HTR-8/SVneo (cell line): Measurements from ENCODE around the gene SCN3A.

Experiments used
- DNase-seq: peaks from one replicate; pipeline ENCODE4 v3.0.0; 2011; ENCODE audit warnings: low spot score, mixed read lengths; ENCODE audit not compliant: insufficient read length
- FAIRE-seq: peaks from 2 replicates; lab custom pipeline; 2011; peaks lifted over from hg19 to GRCh38; lab: Jason Lieb, UNC

SCN3A gene

DNA sequence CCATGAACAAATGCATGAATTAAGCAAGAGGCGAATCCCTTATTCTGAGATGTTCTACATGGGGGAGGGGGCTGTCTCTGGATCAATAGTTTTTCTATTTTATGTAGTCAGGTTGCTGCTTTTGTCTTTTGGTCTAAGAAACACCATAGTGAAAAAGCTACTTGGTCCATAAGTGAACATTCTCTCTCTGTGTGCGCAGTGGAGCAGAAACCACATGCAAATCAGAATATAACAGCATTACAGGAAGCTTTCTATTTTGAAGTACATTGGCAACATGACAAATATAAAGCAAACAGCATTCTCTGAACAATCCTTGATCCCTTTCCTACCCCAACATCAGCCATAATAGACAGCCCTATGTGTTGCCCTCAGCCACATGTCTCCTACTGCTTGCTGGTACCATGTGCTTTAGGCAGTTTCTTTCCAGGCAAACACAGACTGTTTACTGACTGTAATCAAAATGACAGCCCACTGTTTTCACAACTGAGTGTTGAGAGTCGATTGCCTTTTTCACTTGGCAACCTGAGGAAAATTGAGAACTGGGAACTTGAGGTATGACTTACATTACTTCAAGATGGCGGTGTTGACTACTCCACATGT lies 10.6 kb downstream of the SCN3A start:
- no peak for DNase-seq
- FAIRE-seq = no peak

DNA sequence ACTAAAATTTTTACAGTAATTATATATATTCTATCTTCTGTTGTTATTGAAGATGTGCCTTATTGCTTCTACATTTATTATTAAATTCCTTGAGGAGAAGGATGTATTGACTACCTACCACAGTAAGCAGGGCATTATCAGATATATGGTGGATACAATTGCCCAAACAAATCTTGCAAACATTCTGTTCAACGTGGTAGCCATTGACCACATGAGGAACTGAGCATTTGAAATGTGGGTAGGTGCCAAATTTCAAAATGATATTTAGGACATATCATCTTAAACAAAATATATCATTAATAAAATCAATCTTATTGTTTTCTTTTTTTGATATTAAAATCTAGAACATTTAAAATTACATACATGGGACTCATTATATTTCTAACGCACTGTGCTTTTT lies 11.1 kb downstream of the SCN3A start:
- DNase-seq = no peak
- FAIRE-seq = no peak

DNA sequence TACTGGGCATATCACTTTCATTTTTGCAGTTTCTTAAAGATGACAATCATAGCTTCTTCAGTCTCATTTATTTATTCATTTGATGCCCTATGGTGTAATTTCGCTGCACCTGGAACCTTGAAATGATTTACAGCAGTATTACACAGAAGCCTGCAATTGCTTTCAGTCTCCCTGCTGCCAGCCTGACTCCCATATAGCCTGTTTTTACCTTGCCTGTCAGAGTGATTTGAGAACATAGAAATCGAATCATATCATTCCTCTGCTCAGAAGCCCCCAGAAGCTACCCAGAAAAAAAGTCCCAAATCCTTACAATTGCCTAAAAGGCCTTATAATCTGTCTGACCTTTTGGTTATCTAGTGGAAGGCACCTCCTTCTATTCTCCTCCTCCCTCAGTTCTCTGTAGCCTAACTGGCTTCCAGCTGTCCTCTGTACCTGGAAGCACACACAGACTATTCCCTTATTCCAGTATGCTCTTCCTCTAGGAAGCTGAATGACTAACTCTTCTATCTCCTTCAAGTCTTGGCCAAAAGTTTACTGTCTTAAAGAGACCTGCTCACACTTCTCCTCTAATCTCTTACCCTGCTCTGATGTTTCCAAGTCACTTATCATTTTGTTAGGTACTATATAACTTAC lies 12.6 kb downstream of the SCN3A start:
- DNase-seq (no peak), FAIRE-seq (no peak)

DNA sequence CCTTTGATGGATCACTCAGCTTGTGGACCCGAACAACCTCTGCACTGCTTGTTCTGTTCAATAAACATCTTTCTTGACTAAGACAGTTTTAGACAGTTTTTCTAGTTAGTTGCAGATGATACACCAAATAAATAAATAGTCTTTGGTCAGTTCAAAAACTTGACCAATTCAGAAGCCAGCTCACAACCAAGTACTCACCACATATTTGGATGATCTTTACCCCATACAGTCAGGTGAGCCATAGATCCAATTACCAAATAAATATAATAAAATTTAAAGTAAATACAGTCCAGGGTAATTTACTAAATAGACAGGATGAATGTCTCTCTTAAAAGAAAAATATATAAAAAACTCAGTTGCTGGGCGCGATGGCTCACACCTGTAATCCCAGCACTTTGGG lies 18.2 kb downstream of the SCN3A start:
- no peak for DNase-seq

DNA sequence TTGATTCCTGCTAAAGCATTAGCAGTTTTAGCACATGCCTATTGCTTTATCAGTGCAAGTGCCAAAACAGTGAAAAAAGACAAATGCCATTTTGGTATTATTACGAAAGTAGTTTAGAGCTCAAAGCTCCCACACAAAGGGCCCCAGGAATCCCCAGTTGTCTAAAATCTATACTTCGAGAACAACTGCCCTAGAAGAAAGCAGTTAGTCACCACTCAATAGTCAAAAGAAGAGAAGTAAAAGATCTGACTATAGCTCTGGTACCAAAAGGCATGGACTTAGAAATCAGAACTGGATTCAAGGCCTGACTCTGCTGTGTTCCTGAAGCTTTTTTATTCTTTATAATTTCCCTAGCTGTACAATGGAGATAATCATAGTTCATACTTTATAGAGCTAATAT lies 21.8 kb downstream of the SCN3A start:
- FAIRE-seq (no peak), DNase-seq (no peak)

More for the DNA sequence above, 18.2 kb downstream of the SCN3A start:
- no peak for FAIRE-seq

DNA sequence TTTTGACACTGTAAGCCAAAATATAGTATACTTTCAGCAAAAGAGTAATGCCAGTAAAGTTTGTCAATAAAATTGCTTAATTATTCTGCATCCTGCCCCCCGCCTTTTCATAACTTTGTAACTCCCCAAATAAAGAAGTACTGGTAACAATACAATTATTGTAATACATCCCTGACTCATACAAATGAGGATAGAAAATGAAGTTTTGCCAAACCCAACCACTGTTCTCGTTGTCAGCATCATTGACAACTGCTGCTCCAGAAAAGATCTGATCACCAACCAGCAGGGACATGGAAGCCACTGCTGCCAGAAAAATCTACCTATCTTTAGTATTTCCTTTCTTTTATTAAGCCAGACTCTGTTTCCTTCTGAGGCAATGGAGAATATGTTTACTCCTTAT lies 27.1 kb downstream of the SCN3A start:
- FAIRE-seq (no peak), DNase-seq (no peak)

DNA sequence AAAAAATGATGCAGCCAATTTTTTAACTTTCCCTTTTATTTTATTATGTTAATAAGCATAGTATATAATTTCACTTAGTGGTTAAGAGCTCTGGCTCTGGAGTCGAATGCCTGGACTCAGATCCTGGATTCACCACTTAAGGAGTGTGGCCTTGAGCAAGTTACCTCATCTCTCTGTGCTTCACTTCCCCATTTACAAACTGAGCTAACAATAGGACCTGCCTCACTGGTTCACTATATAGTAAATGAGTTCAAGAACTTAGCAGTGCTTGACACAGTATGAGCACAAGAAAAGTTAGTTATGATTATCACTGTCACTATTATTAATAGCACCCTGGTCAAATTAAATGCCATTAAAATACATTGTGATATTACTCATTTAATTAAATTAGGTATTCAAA lies 30.6 kb downstream of the SCN3A start:
- FAIRE-seq (no peak), DNase-seq (no peak)

DNA sequence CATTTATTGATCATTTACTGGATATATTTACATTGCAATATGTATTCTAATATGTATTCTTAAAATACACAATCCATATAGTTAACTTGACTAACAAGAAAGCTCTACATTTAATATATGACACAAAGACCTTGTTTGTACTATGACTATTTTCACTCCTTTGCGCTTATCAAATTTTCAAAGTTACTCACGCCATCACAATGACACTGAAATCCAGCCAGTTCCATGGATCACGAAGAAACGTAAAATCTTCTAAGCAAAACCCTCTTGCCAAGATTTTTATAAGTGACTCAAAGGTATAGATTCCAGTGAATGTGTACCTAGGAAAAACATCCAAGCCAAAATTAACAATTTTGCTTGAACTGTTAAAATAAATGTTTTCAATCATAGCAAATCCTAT lies 39.6 kb downstream of the SCN3A start:
- FAIRE-seq (no peak), DNase-seq (no peak)

DNA sequence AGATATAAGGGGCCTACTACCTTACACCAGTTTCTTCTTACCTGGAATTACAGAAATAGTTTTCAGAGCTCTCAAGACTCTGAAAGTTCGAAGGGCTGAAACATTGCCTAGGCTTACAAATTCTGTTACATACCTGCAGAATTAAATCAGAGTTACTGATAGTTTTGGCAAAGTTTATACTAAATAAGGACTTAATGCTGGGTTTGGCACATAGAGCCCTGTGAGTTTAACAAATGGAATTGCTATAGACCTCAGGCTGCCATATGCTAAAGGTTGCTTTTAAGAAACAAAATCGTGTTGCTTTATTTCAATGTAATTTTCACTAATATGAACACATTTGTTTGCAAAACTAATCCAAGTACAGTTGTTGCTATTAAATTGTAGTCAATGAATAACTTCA lies 40.1 kb downstream of the SCN3A start:
- FAIRE-seq (no peak), DNase-seq (no peak)

DNA sequence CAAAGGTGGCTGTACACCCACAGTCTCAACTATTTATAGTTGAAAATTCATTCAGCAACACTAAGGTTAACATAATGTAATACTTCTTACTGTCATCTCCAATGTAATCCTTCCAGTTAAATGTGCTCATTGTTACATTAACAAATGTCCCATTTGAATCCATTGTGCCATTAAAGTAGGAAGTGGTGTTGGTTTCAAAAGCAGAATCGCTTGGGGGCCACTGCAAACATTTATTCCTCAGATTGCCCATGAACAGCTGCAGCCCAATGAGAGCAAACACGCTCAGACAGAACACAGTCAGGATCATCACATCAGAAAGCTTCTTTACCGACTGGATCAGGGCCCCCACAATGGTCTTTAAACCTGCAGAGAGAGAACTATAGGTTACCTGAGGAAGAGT lies 41.4 kb downstream of the SCN3A start:
- no peak for FAIRE-seq

DNA sequence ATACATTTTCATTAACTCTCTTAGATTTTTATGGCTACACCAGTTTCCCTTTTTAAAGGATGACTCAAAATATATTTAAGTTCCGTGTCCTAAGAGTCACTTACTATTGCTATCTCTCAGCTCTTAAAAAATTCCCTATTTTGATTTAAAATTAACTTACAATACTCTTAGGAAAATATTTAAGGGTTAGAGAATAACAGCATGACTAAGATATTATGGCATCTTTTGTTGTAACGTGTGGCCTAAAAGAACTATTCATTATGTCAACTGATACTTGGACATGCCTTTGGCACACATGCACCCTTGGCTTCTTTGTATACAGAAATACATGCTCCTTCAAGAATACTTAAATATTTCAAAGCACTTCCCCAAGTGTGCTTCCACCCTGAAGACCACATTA lies 42.3 kb downstream of the SCN3A start:
- FAIRE-seq (no peak), DNase-seq (no peak)

More for the DNA sequence above, 41.4 kb downstream of the SCN3A start:
- no peak for DNase-seq

DNA sequence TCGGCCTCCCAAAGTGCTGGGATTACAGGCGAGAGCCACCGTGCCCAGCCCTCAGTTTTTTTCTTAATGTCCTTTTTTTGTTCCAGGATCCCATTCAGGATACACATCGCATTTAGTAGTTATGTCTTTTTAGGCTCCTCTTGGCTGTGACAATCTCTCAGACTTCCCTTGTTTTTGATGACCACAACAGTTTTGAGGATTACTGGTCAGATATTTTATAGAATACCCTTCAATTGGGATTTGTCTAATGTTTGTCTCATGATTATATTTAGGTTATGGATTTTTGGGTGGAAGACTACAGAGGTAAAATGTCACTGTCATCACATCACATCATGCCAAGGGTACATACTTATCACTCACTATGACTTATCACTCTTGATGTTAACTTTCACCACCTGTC lies 46.7 kb downstream of the SCN3A start:
- DNase-seq (no peak), FAIRE-seq (no peak)

DNA sequence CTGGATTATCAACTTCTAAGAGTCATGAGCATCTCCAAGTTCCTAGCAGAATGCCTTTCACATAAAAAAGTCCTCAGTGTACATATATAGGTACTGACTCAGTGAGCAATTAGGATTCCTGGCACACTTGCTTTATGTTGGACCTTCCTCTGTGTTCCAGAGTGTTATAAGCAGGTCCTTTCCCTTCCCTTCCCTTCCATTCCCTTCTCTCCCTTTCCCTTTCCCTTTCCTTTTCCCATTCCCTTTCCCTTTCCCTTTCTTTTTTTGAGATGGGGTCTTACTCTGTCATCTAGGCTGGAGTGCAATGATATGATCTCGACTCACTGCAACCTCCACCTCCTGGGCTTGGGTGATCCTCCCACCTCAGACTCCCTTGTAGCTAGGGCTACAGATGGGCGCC lies 48.7 kb downstream of the SCN3A start:
- DNase-seq (no peak), FAIRE-seq (no peak)

DNA sequence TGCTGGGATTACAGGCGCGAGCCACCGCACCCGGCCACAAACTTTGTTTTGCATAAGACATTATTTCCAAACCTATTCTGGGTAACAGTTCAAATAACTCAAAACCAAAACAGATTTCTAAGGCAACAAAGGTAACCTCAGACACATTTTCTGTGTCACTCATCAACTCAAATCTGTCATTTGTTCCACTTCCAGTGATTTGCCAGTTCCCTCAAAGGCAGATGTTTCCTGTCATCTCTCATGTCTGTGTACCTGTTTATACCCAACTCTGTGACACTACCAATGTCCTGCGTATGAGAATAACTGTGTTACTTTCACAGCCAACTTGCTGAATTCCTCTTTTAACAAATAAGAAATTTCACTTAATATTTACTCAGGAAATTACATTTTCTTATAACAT lies 54.4 kb downstream of the SCN3A start:
- FAIRE-seq (no peak), DNase-seq (no peak)

DNA sequence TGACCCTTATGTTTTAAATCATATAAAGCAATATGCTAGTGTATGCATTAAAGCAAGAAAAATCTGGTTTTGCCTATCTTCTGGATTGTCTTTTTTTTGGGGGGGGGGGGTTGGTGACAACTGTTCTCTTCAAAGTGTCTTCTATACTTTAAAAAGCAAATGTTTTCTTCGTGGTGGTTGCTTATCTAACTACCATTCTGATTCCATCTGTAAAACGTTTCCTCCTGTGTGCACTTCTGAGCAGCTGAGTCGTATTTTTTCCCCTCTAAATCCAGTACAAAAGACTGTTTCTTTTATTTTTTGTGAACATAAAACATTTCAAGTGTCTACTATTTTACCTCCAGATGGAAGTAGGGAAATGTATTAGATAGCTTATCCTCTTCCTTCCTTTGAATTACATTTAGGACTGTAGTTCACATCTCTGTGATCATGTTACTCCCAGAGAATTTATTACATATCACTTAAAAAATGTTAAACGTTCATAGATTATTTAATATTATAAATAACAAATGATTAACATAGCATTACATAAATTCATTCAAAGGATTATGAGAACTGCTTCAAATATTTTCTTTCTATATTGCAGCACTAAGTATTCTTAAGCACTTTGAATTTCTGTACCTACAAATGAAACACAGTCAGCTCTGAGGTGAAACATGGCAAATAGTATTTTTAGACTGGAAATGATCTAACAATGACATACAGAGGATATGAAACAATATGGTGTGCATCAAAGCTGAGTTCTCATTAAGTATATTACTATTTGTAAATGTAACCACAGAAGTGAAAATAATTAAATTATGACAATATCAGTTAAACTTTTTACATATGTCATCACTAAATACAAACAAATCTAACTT lies 56.4 kb downstream of the SCN3A start:
- FAIRE-seq = no peak
- no peak for DNase-seq

DNA sequence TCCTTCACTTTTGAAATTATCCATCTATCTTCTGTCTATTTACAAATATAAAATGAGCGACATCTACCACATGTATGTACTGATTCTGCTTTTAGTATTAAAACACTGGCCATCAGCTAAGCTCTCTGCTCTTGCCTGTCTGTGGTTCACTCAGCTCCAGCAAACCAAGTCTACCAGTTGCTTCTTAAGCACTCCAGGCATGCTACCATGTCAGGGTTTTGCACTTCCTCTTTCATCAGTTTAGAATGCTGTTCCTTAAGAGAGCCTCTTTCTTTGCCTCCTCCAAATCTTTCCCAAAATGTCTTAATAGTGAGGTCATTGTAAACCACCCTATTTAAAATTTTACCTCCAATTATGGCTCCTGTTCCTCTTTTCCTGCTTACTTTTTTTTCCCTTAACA lies 59.5 kb downstream of the SCN3A start:
- no peak for FAIRE-seq
- DNase-seq = no peak

DNA sequence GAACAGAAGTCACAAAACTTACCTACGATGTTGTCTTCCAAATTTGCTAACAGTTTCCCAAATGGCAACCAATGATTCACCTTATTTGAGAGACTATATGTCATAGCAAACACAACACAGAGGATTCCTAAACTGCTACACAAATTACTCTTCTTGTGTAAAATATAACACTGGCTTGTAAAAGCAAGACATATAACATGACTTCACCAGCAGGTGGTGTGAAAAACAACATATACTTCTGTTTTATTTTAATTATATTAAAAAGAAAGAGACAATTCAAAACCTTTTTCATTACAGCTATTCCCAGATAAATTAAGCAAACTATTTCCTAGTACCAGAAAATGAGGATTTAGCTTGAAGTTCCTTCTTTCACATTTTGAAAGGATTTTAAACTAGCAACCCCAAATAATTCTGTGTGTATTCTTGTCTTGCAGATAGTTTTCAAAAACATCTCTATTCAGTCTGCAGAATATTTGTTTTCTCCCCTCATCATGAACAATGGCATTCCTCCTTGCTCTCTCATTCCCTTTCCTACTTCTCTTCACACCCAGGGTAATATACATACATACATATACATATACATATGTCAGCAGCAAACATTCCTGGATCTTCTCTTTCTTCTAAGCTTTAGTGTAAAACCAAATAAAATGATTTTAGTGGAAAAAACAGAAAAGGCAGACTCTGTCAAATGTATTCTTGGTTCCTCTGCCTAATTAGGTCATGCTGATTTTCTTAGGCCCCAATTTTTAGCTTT lies 62.1 kb downstream of the SCN3A start:
- DNase-seq = no peak
- FAIRE-seq = no peak

DNA sequence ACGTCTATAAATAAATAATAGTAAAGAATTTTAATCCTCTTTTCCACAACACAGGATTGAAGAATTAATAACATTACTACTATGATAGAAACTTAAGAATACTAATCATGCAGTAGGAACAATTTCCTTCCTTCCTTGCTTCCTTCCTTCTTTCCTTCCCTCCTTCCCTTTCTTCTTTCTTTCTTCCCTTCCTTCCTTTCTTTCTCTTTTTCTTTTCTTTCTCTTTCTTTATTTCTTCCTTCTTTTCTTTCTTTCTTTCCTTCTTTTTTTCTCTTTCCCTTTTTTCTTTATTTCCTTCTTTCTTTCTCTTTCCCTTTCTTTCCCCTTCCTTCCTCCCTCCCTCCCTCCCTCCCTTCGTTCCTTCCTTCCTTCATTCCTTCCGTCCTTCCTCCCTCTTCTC lies 77.6 kb downstream of the SCN3A start:
- DNase-seq (no peak), FAIRE-seq (no peak)

DNA sequence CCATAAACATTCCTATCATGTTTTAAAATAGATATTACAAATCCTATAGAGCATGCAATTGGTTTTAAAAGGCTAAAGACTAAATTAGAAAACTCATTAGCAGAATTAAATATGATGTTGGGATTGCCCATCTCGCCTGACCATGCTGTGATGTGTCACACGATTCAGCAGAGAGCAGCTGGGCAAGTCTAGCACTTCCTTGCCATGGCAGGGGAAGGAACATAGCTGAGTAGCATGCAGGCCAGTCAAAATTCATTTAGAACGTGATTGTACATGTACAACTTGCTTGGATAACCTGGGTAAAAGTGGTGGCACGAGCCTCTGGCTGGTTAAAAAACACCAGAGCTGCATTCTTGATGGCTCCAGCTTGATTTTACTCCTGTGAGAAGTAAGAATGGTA lies 81.3 kb downstream of the SCN3A start:
- DNase-seq (no peak), FAIRE-seq (no peak)

DNA sequence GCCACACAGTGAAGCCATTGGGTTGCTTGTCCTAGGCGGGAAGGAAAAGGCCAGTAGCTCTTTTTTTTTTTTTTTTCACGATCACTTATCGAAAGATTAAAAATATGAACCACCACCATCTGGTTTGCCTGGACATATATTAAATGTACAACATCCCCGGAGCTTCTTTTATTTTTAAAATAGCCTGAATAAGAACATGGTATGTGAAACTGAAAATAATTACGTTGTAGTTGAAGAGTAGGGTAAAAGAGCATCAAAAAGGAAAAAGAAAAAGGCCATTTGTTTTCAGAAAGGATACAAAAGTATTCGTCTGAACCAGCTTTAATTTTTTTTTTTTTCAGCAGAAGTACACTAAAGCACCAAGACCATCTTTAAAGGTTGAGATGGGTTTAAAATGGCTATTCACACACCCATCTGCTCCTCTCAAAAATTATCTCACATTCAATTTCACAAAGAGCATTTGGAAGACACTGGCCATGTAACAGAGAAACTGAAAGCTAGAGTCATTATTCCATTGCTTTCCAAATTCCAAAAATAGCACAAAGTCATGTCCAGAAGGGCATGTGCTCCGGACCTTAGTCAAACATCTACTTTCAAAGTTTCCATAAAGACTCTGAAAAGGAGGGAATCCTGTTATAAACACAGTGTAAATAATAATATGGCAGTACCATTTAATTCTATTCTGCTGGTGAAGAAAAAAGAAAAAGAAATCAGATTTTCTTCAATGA lies 82.9 kb downstream of the SCN3A start:
- DNase-seq (no peak), FAIRE-seq (no peak)
